H9 (cell line): Measurements from ENCODE around the gene POU2F3. TPM values are rescaled to one million over a fixed set of nuclear protein-coding genes. Genes with fewer than 3 reads are reported as not detected.

Source experiments
- DNase-seq: peaks from one replicate; pipeline ENCODE4 v3.0.0-alpha.2; 2017
- H2AFZ ChIP-seq: one replicate; pipeline ENCODE4 v1.6.1; 2013; ENCODE audit warnings: mild to moderate bottlenecking, low read length, control low read depth, moderate library complexity
- H2AK5ac ChIP-seq: 2 replicates; pipeline ENCODE4 v1.6.1; 2013; ENCODE audit warnings: low read length, control low read depth, mixed read lengths; ENCODE audit not compliant: insufficient read length
- H2BK120ac ChIP-seq: one replicate; pipeline ENCODE4 v1.6.1; 2013; ENCODE audit warnings: low read depth, mild to moderate bottlenecking, low read length, control low read depth, inconsistent platforms; ENCODE audit not compliant: poor library complexity, severe bottlenecking
- H2BK12ac ChIP-seq: 2 replicates; pipeline ENCODE4 v1.6.1; 2013; ENCODE audit warnings: low read length, control low read depth, mixed read lengths, low read depth; ENCODE audit not compliant: insufficient read length
- H2BK15ac ChIP-seq: 2 replicates; pipeline ENCODE4 v1.6.1; 2013; ENCODE audit warnings: low read depth, low read length, control low read depth
- H2BK20ac ChIP-seq: one replicate; pipeline ENCODE4 v1.6.1; 2013; ENCODE audit warnings: low read depth, mild to moderate bottlenecking, low read length, control low read depth, inconsistent platforms; ENCODE audit not compliant: poor library complexity, severe bottlenecking
- H2BK5ac ChIP-seq: 2 replicates; pipeline ENCODE4 v1.6.1; 2013; ENCODE audit warnings: low read length, control low read depth, mixed read lengths; ENCODE audit not compliant: insufficient read length
- H3K14ac ChIP-seq: 2 replicates; pipeline ENCODE4 v1.6.1; 2013; ENCODE audit warnings: low read length, control low read depth; ENCODE audit not compliant: insufficient read depth
- H3K18ac ChIP-seq: 2 replicates; pipeline ENCODE4 v1.6.1; 2013; ENCODE audit warnings: low read depth, mild to moderate bottlenecking, mixed read lengths, low read length, control low read depth; ENCODE audit not compliant: insufficient read length
- H3K23ac ChIP-seq: 2 replicates; pipeline ENCODE4 v1.6.1; 2013; ENCODE audit warnings: low read length, control low read depth, mixed read lengths, low read depth; ENCODE audit not compliant: insufficient read length
- H3K23me2 ChIP-seq: 2 replicates; pipeline ENCODE4 v1.6.1; 2013; ENCODE audit warnings: low read depth, mild to moderate bottlenecking, mixed read lengths, low read length, control low read depth; ENCODE audit not compliant: insufficient read length, poor library complexity, severe bottlenecking
- H3K27ac ChIP-seq: 2 replicates; pipeline ENCODE4 v1.5.1; 2013; ENCODE audit warnings: low read length, control low read depth, mixed read lengths, low read depth; ENCODE audit not compliant: insufficient read length
- H3K27me3 ChIP-seq: 2 replicates; pipeline ENCODE4 v1.6.1; 2013; ENCODE audit warnings: low read length, control low read depth, inconsistent platforms; ENCODE audit not compliant: insufficient read depth
- H3K4ac ChIP-seq: 2 replicates; pipeline ENCODE4 v1.6.1; 2013; ENCODE audit warnings: low read depth, mild to moderate bottlenecking, control low read depth, inconsistent platforms, low read length, moderate library complexity
- H3K4me1 ChIP-seq: 2 replicates; pipeline ENCODE4 v1.6.1; 2013; ENCODE audit warnings: low read length, control low read depth, inconsistent platforms; ENCODE audit not compliant: insufficient read depth
- H3K4me2 ChIP-seq: 2 replicates; pipeline ENCODE4 v1.6.1; 2013; ENCODE audit warnings: low read length, control low read depth, mixed read lengths; ENCODE audit not compliant: insufficient read length, insufficient read depth
- H3K56ac ChIP-seq: 2 replicates; pipeline ENCODE4 v1.6.1; 2013; ENCODE audit warnings: low read depth, mild to moderate bottlenecking, mixed read lengths, low read length, control low read depth; ENCODE audit not compliant: insufficient read length
- H3K79me1 ChIP-seq: 2 replicates; pipeline ENCODE4 v1.6.1; 2013; ENCODE audit warnings: low read depth, mild to moderate bottlenecking, moderate library complexity, low read length, control low read depth, inconsistent platforms; ENCODE audit not compliant: insufficient read depth, poor library complexity, severe bottlenecking
- H3K79me2 ChIP-seq: 2 replicates; pipeline ENCODE4 v1.6.1; 2013; ENCODE audit warnings: low read length, control low read depth, inconsistent platforms; ENCODE audit not compliant: insufficient read depth
- H3K9ac ChIP-seq: 2 replicates; pipeline ENCODE4 v1.6.1; 2013; ENCODE audit warnings: low read length, control low read depth, mixed read lengths; ENCODE audit not compliant: insufficient read length; ENCODE audit errors: extremely low read depth
- H3K9me3 ChIP-seq: one replicate; pipeline ENCODE4 v1.6.1; 2013; ENCODE audit warnings: low read depth, low read length, inconsistent platforms; ENCODE audit not compliant: control insufficient read depth
- H3T11ph ChIP-seq: one replicate; pipeline ENCODE4 v1.6.1; 2013; ENCODE audit warnings: mild to moderate bottlenecking, low read length, control low read depth, inconsistent platforms
- H4K20me1 ChIP-seq: one replicate; pipeline ENCODE4 v1.6.1; 2013; ENCODE audit not compliant: control insufficient read depth, insufficient read length, insufficient read depth
- H4K5ac ChIP-seq: 2 replicates; pipeline ENCODE4 v1.6.1; 2013; ENCODE audit warnings: low read depth, mild to moderate bottlenecking, mixed read lengths, low read length, control low read depth; ENCODE audit not compliant: insufficient read length
- H4K8ac ChIP-seq: replicated peaks from 2 replicates; pipeline ENCODE4 v1.6.1; 2013; ENCODE audit warnings: low read length, control low read depth, mixed read lengths, low read depth; ENCODE audit not compliant: insufficient read length
- H4K91ac ChIP-seq: 2 replicates; pipeline ENCODE4 v1.6.1; 2013; ENCODE audit warnings: low read depth, mild to moderate bottlenecking, moderate library complexity, mixed read lengths, low read length, control low read depth; ENCODE audit not compliant: insufficient read length
- H3K27ac Mint-ChIP-seq, 3 experiments: 2 replicates in 2 of 3; 3 replicates in 1 of 3; pipeline ENCODE4 v1.8.0; 2020 to 2021; ENCODE audit warnings: mixed read lengths in 3 of 3, mild to moderate bottlenecking in 1 of 3, moderate library complexity in 1 of 3
- H3K27me3 Mint-ChIP-seq: 2 replicates; pipeline ENCODE4 v1.8.0; 2021; ENCODE audit warnings: low read depth, mild to moderate bottlenecking, moderate library complexity, mixed read lengths
- H3K36me3 Mint-ChIP-seq, 3 experiments: 2 replicates in 2 of 3; 3 replicates in 1 of 3; pipeline ENCODE4 v1.8.0; 2020 to 2021; ENCODE audit warnings: low read depth in 3 of 3, mixed read lengths in 3 of 3; ENCODE audit not compliant: insufficient read depth in 1 of 3
- H3K4me1 Mint-ChIP-seq, 2 experiments: 2 replicates each; pipeline ENCODE4 v1.8.0; 2020; ENCODE audit warnings: mixed read lengths in 2 of 2
- H3K4me3 Mint-ChIP-seq, 2 experiments: 2 replicates in 1 of 2; 3 replicates in 1 of 2; pipeline ENCODE4 v1.8.0; 2020 to 2021; ENCODE audit warnings: mild to moderate bottlenecking in 2 of 2, mixed read lengths in 2 of 2, moderate library complexity in 1 of 2
- H3K9me3 Mint-ChIP-seq, 2 experiments: 2 replicates in 1 of 2; 3 replicates in 1 of 2; pipeline ENCODE4 v1.8.0; 2020; ENCODE audit warnings: mild to moderate bottlenecking in 2 of 2, mixed read lengths in 2 of 2, moderate library complexity in 1 of 2
- WGBS: extraction: QIAGEN DNeasy Blood & Tissue Kit; methylation state at CpG from one replicate; pipeline ENCODE4 v1.1.7; 2013; ENCODE audit warnings: missing lambda C conversion rate, low lambda C conversion rate, mixed read lengths; ENCODE audit not compliant: insufficient read length; ENCODE audit errors: extremely low coverage; 5-methylcytosine and 5-hydroxymethylcytosine counted together
- total RNA-seq: library from RNA; stranded (reverse); gene quantifications from 2 replicates; pipeline ENCODE4 v1.2.1, GENCODE V29; 2021
- TF ChIP-seq, protein P1 (sequence below): fragments of 200-600 bp; sonication (generic); conservative IDR thresholded peaks from 3 replicates; pipeline ENCODE4 v1.8.0; 2021; ENCODE audit warnings: antibody characterized with exemption, mild to moderate bottlenecking

The POU2F3 gene
- total RNA-seq, 1 experiment from 2014 or later = 1.1 TPM

DNA sequence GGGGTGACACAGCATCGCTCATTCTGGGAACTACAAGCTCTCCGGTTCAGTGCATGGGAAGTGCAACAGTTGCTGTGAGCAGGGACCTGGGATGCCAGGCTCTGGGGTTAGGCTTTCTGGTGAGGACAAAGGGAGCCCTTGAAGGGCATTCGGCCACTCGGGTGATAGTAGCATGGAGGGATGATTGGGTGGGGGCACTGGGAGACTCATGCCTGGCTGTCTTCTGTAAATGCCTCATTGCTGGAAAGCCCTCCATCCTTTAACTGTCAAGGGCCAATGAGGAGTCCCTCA is 19.2 kb upstream of the POU2F3 start:
- no peak overlapping the region for H3T11ph ChIP-seq

More for the DNA sequence above, 19.2 kb upstream of the POU2F3 start:
- Mint-ChIP-seq H3K4me3 (no peak overlapping the region), H3K9me3 (no peaks in the 10 kb centered on the region), H3K4me1 (peaks cover 25 to 41% of the 10 kb centered on the region in 2 experiments), H3K27ac (no peak overlapping the region; a peak in 1 of 7 replicates), H3K36me3 (no peaks in the 10 kb centered on the region), H3K27me3 (peaks cover 93% of the 10 kb centered on the region)
- H3K4me2 ChIP-seq = no peak overlapping the region
- WGBS = no CpG with 5 or more reads among the region's 4 CpGs
- no peak overlapping the region for H4K91ac ChIP-seq
- no peaks in the 10 kb centered on the region for H4K20me1 ChIP-seq
- TF ChIP-seq, protein P1, sequence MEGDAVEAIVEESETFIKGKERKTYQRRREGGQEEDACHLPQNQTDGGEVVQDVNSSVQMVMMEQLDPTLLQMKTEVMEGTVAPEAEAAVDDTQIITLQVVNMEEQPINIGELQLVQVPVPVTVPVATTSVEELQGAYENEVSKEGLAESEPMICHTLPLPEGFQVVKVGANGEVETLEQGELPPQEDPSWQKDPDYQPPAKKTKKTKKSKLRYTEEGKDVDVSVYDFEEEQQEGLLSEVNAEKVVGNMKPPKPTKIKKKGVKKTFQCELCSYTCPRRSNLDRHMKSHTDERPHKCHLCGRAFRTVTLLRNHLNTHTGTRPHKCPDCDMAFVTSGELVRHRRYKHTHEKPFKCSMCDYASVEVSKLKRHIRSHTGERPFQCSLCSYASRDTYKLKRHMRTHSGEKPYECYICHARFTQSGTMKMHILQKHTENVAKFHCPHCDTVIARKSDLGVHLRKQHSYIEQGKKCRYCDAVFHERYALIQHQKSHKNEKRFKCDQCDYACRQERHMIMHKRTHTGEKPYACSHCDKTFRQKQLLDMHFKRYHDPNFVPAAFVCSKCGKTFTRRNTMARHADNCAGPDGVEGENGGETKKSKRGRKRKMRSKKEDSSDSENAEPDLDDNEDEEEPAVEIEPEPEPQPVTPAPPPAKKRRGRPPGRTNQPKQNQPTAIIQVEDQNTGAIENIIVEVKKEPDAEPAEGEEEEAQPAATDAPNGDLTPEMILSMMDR = no peak
- no peak for DNase-seq
- H3K79me2 ChIP-seq = no peaks in the 10 kb centered on the region
- no peaks in the 10 kb centered on the region; the same call in 1 of the 2 replicates for H3K4me1 ChIP-seq
- H2BK15ac ChIP-seq = no peak overlapping the region
- H3K23me2 ChIP-seq = no peaks in the 10 kb centered on the region
- H3K27me3 ChIP-seq = peaks cover 10% of the 10 kb centered on the region; the same call in 1 of the 2 replicates
- no peak overlapping the region for H2BK120ac ChIP-seq
- H3K18ac ChIP-seq = no peak overlapping the region
- H4K5ac ChIP-seq = no peak overlapping the region
- H3K14ac ChIP-seq = no peak overlapping the region
- no peak overlapping the region for H2AFZ ChIP-seq
- H2BK5ac ChIP-seq = no peak overlapping the region
- no peak overlapping the region for H2BK12ac ChIP-seq
- no peak overlapping the region for H2BK20ac ChIP-seq
- H3K23ac ChIP-seq = no peak overlapping the region
- no peaks in the 10 kb centered on the region for H3K79me1 ChIP-seq
- no peak overlapping the region for H3K56ac ChIP-seq
- no peaks in the 10 kb centered on the region for H3K9me3 ChIP-seq
- H4K8ac ChIP-seq = no peak overlapping the region
- H3K27ac ChIP-seq = no peak overlapping the region
- no peak overlapping the region for H3K9ac ChIP-seq
- H2AK5ac ChIP-seq = no peak overlapping the region
- no peak overlapping the region for H3K4ac ChIP-seq
